A673 (cell line): ENCODE data around the gene CD276. TPM values are rescaled to one million over a fixed set of nuclear protein-coding genes. Genes with fewer than 3 reads are reported as not detected.

Experiments used
- BruUV-seq: library from RNA; stranded (reverse); fragments of 400-500 nt; replicated peaks from 2 replicates; lab custom pipeline; 2021; lab: Mats Ljungman, UMichigan
- CTCF ChIA-PET: fragments of 300-600 bp; sonication (Branson Sonifier 250); formaldehyde crosslinking; loops from one replicate; lab custom pipeline; 2022; ENCODE audit warnings: antibody characterized with exemption; lab: Charles Lee
- POLR2A ChIA-PET: fragments of 300-600 bp; sonication (Branson Sonifier 250); formaldehyde crosslinking; loops from one replicate; lab custom pipeline; 2022; ENCODE audit warnings: antibody characterized with exemption; ENCODE audit not compliant: low non-redundant PET; lab: Charles Lee
- DNase-seq: peaks from one replicate; pipeline ENCODE4 v3.0.0-alpha.2; 2015; ENCODE audit warnings: low spot score
- H3K27ac ChIP-seq: fragments of 200-600 bp; sonication (generic); 2 replicates; pipeline ENCODE4 v1.5.1; 2016; ENCODE audit warnings: mixed run types, low read depth, mild to moderate bottlenecking, mixed read lengths, antibody characterized with exemption, low read length; ENCODE audit not compliant: poor library complexity, severe bottlenecking
- H3K27me3 ChIP-seq: fragments of 200-600 bp; sonication (generic); replicated peaks from 2 replicates; pipeline ENCODE4 v1.6.1; 2017; ENCODE audit warnings: mixed run types, low read depth, mild to moderate bottlenecking, mixed read lengths, antibody characterized with exemption, low read length; ENCODE audit not compliant: insufficient read depth, poor library complexity
- H3K36me3 ChIP-seq: fragments of 200-600 bp; sonication (generic); 2 replicates; pipeline ENCODE4 v1.6.1; 2016; ENCODE audit warnings: mixed run types, mild to moderate bottlenecking, mixed read lengths, antibody characterized with exemption, low read length; ENCODE audit not compliant: insufficient read depth, poor library complexity, severe bottlenecking
- H3K4me1 ChIP-seq: fragments of 200-600 bp; sonication (generic); 2 replicates; pipeline ENCODE4 v1.6.1; 2017; ENCODE audit warnings: mixed run types, mild to moderate bottlenecking, mixed read lengths, antibody characterized with exemption, low read length; ENCODE audit not compliant: insufficient read depth, poor library complexity, severe bottlenecking
- H3K4me3 ChIP-seq: fragments of 200-600 bp; sonication (generic); 2 replicates; pipeline ENCODE4 v1.5.1; 2016; ENCODE audit warnings: low read depth, mixed run types, mild to moderate bottlenecking, mixed read lengths, low read length; ENCODE audit not compliant: poor library complexity, severe bottlenecking
- H3K9me3 ChIP-seq: fragments of 200-600 bp; sonication (generic); 2 replicates; pipeline ENCODE4 v1.6.1; 2016; ENCODE audit warnings: mixed run types, low read depth, mild to moderate bottlenecking, mixed read lengths, antibody characterized with exemption, low read length; ENCODE audit not compliant: poor library complexity, severe bottlenecking
- EZH2 ChIP-seq: fragments of 200-600 bp; sonication (generic); IDR thresholded peaks from 2 replicates; pipeline ENCODE4 v1.6.1; 2017; ENCODE audit warnings: borderline replicate concordance, low read depth, mild to moderate bottlenecking, mixed read lengths, antibody characterized with exemption, low read length; ENCODE audit not compliant: poor library complexity, severe bottlenecking
- intact Hi-C: fragments of 100-400 bp; cut with micrococcal nuclease; formaldehyde crosslinking; loops from one replicate; pipeline ENCODE4 v1.10.0; 2022; ENCODE audit not compliant: unreplicated experiment
- total RNA-seq: library from RNA; stranded (reverse); gene quantifications from 2 replicates; pipeline ENCODE4 v1.2.3, GENCODE V29; 2021
- TF ChIP-seq, protein P1 (sequence below): fragments of 300-800, 200-600 bp; sonication (generic); conservative IDR thresholded peaks from 2 replicates; pipeline ENCODE4 v1.5.1; 2017; ENCODE audit warnings: low read depth, mild to moderate bottlenecking, antibody characterized with exemption, low read length, moderate library complexity, mixed read lengths

CD276 gene
- total RNA-seq, 1 experiment from 2014 or later: 71.4 TPM

- no TSS peak for BruUV-seq
- intact Hi-C loops: no loop called here
- peaks cover 9% of the 10 kb centered on the region for H3K27me3 ChIP-seq
These were observed 68.0 kb downstream of the CD276 start for GRCh38 chr15:73751899-73752805.

DNA sequence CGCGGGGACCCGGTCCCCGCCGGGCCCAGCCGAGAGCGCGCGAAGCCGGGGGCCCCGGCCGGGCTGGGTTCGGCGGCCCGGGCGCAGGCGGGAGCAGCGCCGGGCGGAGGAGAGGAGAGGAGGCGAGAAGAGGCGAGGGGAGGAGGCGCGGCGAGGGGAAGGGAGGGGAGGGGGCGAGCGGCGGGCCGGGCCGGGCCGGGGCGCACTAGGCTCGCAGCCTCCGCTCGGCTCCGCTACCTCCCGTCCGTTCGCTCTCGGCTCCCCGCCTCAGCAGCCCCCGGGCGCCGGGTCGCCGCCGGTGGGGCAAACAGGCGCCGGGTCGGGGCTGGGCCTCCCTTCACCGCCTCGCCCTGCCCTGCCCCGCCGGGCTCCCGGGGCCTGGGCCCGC, 68.6 kb downstream of the CD276 start:
- DNase-seq: peak; percentile 25
- Histone ChIP-seq H3K4me3 (peak overlapping the region; percentile 54), H3K27ac (no peak overlapping the region), H3K4me1 (no peaks in the 10 kb centered on the region), H3K27me3 (peaks cover 9% of the 10 kb centered on the region), H3K36me3 (no peaks in the 10 kb centered on the region), H3K9me3 (no peaks in the 10 kb centered on the region)
- no TSS peak for BruUV-seq
- POLR2A ChIA-PET: no interaction called here
- CTCF ChIA-PET: no interaction called here
- TF ChIP-seq EZH2: no peak
- TF ChIP-seq, protein P1, sequence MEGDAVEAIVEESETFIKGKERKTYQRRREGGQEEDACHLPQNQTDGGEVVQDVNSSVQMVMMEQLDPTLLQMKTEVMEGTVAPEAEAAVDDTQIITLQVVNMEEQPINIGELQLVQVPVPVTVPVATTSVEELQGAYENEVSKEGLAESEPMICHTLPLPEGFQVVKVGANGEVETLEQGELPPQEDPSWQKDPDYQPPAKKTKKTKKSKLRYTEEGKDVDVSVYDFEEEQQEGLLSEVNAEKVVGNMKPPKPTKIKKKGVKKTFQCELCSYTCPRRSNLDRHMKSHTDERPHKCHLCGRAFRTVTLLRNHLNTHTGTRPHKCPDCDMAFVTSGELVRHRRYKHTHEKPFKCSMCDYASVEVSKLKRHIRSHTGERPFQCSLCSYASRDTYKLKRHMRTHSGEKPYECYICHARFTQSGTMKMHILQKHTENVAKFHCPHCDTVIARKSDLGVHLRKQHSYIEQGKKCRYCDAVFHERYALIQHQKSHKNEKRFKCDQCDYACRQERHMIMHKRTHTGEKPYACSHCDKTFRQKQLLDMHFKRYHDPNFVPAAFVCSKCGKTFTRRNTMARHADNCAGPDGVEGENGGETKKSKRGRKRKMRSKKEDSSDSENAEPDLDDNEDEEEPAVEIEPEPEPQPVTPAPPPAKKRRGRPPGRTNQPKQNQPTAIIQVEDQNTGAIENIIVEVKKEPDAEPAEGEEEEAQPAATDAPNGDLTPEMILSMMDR: no peak
- intact Hi-C loops: no loop called here

More at GRCh38 chr15:73751899-73752805, 68.0 kb downstream of the CD276 start:
- H3K4me1 ChIP-seq: no peaks in the 10 kb centered on the region
- peak overlapping the region; percentile 54 for H3K4me3 ChIP-seq
- DNase-seq: no peak
- peak; percentile 39 for TF ChIP-seq EZH2
- TF ChIP-seq, protein P1: no peak
- no peaks in the 10 kb centered on the region for H3K9me3 ChIP-seq
- no peak overlapping the region for H3K27ac ChIP-seq
- H3K36me3 ChIP-seq: no peaks in the 10 kb centered on the region
- ChIA-PET CTCF (no interaction called here), POLR2A (no interaction called here)

DNA sequence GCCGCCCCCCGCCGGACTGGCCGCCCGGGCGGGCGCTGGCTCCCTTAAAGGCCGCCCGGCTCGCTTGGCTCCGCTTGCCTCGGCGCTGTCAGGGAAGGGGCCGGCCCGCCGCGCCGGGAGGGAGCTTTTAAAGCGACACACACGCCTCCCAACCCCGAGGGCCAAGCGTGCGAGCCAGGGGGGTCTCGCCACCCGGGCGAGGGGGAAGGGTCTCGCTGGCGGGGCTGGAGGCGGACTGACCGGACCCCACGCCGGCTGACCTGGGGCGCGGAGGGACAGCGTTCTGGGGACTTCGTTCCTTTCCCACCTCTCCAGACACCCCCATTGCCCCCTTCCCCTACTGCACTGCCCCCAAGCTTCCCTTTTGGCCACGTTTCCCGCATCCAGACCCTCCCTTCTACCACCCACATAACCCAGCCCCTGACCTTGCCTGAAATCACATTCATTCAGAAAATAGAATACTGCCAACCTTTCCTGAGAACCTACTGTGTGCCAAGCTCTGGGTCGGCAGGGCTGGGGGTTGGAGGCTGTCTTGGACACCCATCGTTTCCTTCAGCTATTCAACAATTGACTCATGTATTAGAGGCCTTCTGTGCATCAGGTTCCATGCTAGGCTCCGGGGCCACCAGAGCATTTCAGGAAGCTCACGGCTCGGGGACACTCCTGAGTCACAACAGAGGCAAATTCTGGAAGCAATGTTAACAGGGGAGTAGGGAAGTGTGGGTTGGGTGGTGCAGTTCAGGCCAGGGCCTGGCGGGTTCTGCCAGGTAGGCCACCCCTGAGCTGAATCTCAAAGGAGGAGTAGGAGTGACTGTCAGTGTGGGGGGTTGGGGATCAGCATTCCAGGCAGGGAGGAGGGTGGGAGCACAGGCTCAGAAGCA, 69.3 kb downstream of the CD276 start, which contains the start of gene INSYN1:
Gene INSYN1 (minus strand): TSS at position 102 of the 881 bp plus-strand sequence. CDS start 2,221 bp downstream, outside the sequence.
- H3K4me1 ChIP-seq: no peaks in the 10 kb centered on the region
- no TSS peak for BruUV-seq
- H3K36me3 ChIP-seq: no peaks in the 10 kb centered on the region
- H3K9me3 ChIP-seq: no peaks in the 10 kb centered on the region
- H3K4me3 ChIP-seq: peak within 1 kb of the TSS; percentile 54
- H3K27me3 ChIP-seq: peaks cover 9% of the 10 kb centered on the region
- intact Hi-C loops: no loop called here
- ChIA-PET POLR2A (no interaction called here), CTCF (no interaction called here)
- TF ChIP-seq EZH2: no peak
- TF ChIP-seq, protein P1: no peak
- H3K27ac ChIP-seq: no peak within 1 kb of the TSS
- DNase-seq: peak; percentile 32
